ENCODE data around the gene POLDIP3.

DNA sequence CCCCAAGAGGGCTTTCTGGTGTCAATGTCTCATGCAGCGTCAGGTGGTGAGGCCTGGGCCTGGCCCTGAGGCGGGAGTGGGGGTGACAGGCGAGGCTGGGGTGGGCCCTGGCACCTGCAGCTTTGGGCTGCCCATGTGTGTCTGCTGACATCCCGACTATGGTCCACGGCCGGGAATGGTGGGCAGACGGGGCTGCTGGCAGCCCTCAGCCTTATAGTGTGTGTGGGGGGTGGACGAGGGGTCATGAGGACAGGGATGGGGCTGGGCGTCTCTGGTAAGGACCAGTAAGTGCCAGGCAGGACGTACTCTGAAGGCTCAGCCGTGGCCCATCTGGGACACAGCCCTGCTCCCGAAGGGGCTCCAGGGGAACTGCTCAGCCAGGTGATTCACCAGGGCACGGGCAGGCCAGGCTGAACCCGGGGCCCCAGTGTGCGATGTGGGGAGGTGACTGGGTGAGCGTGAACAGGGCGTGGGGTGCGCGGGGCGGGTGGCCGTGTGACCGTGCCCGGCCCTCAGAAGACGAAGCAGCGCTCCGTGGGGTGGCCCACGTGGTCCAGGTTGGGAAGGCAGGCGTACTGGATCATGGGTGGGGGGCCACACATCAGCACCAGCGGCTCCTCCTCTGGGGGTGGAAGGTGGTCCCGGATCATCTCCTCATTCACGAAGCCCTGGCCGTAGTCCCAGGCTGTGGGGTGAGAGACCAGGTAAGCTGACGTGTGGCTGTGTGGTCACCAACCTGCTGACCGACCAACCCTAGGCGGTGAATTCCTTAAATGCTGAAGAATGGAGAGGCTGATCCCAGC lies 4.8 kb upstream of the POLDIP3 start:
- TF ChIP-seq, protein P1, sequence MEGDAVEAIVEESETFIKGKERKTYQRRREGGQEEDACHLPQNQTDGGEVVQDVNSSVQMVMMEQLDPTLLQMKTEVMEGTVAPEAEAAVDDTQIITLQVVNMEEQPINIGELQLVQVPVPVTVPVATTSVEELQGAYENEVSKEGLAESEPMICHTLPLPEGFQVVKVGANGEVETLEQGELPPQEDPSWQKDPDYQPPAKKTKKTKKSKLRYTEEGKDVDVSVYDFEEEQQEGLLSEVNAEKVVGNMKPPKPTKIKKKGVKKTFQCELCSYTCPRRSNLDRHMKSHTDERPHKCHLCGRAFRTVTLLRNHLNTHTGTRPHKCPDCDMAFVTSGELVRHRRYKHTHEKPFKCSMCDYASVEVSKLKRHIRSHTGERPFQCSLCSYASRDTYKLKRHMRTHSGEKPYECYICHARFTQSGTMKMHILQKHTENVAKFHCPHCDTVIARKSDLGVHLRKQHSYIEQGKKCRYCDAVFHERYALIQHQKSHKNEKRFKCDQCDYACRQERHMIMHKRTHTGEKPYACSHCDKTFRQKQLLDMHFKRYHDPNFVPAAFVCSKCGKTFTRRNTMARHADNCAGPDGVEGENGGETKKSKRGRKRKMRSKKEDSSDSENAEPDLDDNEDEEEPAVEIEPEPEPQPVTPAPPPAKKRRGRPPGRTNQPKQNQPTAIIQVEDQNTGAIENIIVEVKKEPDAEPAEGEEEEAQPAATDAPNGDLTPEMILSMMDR (IDR thresholded peaks at IDR 0.05), result no peak
- no peak for TF ChIP-seq ZFX (IDR thresholded peaks at IDR 0.05; ENCODE audit: borderline replicate concordance)
